GM10266 (cell line): ENCODE data around the gene GHITM.
"Not testable (repeated sequence)": the region's sequence is repeated elsewhere in the genome, so short reads cannot be mapped to it uniquely, and the experiment has no call there.

Experiments used
- DNase-seq: peaks from one replicate; pipeline ENCODE4 v3.0.0; 2012; ENCODE audit errors: extremely low spot score
- CTCF ChIP-seq: IDR thresholded peaks from 2 replicates; pipeline ENCODE4 v1.5.1; 2012; ENCODE audit warnings: mild to moderate bottlenecking, low read depth; ENCODE audit not compliant: control insufficient read depth, insufficient read depth; ENCODE audit errors: missing control alignments

The GHITM gene

GRCh38 chr10:84139126-84140035 lies at the start of gene GHITM:
GHITM (plus strand) TSS chr10:84139509; CDS start chr10:84141501, 1,992 bp downstream.
- TF ChIP-seq CTCF, result no peak
- DNase-seq, result peak; percentile 92

- no peak for TF ChIP-seq CTCF
- DNase-seq, result no peak
Observed at GRCh38 chr10:84095811-84096497, 43.4 kb upstream of the GHITM start.

- peak; percentile 44 for TF ChIP-seq CTCF
- peak; percentile 17 for DNase-seq
Observed at GRCh38 chr10:84097787-84098353, 41.4 kb upstream of the GHITM start.

- DNase-seq, result no peak
- no peak for TF ChIP-seq CTCF
Observed at GRCh38 chr10:84098667-84099066, 40.6 kb upstream of the GHITM start.

- no peak for DNase-seq
Observed at GRCh38 chr10:84101042-84101441, 38.3 kb upstream of the GHITM start.

GRCh38 chr10:84108797-84109196 lies 30.5 kb upstream of the GHITM start:
- no peak for TF ChIP-seq CTCF
- DNase-seq, result no peak

More at GRCh38 chr10:84101042-84101441, 38.3 kb upstream of the GHITM start:
- TF ChIP-seq CTCF, result no peak

GRCh38 chr10:84109772-84110171 lies 29.5 kb upstream of the GHITM start:
- DNase-seq, result not testable (repeated sequence)

GRCh38 chr10:84113468-84113867 lies 25.8 kb upstream of the GHITM start:
- not testable (repeated sequence) for DNase-seq
